GM21526 (cell line): ENCODE results near the gene RPS25.
"Not testable (repeated sequence)": the region's sequence is repeated elsewhere in the genome, so short reads cannot be mapped to it uniquely, and the experiment has no call there.

Source experiments
- ATAC-seq: cut with Tn5 transposase; IDR thresholded peaks from one replicate; pipeline ENCODE4 v1.9.1; 2021; ENCODE audit warnings: moderate library complexity; ENCODE audit not compliant: unreplicated experiment, low FRiP score

The RPS25 gene

DNA sequence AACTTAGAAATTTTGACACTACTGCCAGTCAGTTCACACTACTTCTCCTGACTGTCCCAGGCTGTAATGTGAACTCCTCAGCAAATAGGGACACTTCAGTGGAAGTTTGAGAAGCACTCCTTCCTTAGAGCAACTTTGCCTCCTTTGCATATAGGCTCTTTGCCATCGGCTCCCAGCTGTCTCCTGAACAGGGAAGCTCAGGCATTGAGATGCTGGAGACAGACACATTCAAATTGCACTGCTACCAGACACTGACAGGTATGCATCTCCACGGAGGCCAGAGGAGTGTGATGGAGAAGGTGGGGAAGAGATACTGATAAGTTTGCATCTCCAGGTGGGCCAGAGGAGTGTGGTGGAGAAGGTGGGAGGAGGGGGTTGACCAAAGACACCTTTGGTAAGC is 1.9 kb upstream of the RPS25 start:
- ATAC-seq, result no peak

DNA sequence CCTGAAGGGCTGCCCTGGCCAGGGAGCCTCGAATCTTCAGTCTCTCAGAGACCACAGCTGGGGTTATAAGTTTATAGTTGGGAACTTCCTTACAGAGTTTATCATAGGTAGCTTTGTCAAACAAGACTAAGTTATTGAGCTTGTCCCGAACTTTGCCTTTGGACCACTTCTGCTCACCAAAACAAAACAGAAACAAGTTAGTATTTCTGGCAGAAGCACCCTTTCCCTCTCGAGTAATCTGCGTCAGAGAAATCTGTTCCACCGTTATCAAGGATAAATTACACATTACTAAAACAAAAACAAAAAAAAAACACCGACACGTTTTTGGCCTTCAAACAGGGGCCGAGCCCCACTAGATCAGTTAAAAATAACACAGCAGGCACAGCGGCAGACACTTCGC is 766 bp downstream of the RPS25 start:
- not testable (repeated sequence) for ATAC-seq

DNA sequence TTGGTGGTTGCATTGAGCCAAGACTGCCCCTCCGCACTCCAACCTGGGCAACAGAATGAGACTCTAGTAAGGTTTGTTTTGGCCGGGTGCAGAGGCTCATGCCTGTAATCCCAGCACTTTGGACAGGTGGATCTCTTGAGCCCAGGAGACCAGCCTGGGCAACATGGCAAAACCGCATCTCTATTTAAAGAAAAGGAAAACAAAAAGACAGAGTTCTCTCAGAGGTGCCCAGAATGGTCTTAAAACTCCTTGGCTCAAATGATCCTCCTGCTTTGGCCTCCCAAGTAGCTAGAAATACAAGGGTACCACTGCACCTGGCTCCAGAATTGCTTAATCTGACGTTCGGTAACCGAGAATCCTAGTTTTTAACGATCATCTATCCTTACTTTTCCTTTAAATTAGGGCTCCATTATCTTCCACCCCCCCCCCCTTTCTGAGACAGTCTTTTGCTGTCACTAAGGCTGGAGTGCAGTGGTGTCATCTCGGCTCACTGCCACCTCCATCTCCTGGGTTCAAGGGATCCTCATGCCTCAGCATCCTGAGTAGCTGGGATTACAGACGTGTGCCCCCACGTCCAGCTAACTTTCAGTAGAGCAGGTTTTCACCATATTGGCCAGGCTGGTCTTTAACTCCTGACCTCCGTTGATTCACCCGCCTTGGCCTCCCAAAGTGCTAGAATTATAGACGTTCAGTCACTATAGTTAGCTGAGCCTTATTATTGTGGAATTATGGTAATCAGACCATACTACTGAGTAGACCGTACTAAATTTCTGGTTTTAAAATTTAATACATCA is 1.7 kb downstream of the RPS25 start:
- no peak for ATAC-seq

DNA sequence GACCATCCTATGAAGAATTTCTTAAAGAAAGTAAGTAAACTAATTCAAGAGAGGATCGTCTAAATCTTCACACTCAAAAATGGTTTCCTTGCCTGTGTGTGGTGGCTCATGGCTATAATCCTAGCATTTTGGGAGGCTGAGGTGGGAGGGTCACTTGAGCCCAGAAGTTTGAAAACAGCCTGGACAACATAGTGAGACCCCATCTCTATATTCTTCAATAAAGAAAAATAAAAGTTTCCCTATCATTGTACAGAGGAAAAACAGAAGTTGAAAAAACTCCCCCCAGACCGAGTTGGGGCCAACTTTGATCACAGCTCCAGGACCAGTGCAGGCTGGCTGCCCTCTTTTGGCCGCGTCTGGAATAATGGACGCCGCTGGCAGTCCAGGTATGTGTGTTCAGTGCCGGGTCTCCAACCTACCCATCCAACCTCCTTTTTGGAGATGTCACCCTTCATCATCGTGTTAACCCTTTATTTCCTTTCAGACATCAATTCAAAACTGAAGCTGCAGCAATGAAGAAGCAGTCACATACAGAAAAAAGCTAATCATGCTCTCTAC is 3.0 kb downstream of the RPS25 start:
- ATAC-seq, result no peak

DNA sequence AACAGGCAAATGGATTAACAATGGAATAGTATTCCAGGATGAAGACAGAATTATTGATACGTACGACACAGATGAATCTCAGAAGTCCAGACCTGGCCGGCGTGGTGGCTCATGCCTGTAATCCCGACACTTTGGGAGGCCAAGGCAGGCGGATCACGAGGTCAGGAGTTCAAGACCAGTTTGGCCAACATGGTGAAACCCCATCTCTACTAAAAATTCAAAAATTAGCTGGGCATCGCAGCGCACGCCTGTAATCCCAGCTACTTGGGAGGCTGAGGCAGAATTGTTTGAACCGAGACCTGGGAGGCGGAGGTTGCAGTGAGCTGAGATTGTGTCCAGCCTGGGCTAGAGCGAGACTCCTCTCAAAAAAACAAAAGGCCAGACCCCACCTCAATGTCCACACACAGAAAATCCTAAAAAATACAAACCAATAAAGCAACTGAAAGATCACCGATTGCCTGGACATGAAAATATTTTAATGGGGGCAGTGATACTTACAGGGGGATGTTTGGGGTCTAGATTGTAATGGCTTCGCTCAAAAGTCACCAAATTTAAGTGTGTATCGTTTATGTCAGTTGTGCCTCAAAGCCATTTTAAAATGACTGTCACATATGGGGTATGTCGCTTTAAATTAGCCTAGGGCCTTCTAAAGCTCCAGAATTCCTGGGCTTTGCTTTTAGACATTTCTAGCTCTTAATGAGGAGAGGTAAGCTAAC is 3.8 kb downstream of the RPS25 start:
- ATAC-seq, result no peak

DNA sequence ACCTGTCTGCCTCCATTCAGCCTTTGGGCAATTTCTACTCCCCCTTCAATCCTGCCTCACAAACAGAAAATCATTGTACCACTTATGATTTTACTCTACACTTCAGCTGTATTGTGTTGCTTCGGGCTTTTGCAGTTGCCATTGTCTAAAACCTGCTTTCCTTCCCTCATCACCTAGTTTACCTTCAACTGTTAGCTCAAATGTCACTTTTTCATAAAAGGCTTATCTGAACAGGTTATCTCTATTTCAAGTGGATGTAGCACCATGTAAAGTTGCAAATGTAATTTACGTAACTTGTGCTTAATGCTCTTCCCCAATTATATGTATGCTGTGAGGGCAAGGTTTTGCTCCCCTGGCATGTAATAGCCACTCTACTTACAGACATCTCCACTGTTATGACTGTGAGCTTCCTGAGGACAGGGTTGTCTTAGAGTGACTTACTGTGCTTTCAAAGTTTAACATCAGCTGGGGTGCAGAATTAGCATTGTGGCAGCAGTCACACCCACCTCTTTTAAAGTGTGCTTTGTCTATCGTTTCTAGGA is 5.4 kb downstream of the RPS25 start:
- ATAC-seq, result no peak

DNA sequence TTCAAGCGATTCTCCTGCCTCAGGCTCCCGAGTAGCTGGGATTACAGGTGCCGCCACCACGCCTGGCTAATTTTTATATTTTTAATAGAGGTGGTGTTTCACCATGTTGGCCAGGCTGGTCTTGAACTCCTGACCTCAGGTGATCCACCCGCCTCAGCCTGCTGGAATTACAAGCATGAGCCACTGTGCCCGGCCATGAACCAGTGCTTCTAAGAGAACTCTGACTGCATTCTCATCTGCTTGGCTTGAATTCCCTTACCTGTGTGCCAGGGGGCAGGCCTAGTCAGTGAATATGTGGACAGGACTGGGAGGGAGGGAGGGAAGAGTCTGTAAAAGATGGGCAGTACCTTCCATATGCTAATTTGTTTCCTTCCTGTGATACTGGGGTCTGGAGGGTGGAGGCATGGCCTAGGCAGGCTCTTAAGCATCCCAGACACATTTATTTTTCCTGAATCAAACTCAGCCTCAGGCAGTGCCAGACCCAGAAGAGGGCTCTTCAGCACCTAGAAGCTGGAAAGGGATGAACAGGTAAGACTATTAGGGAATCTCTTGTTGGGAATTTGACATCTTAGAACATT is 6.6 kb downstream of the RPS25 start:
- ATAC-seq, result no peak

DNA sequence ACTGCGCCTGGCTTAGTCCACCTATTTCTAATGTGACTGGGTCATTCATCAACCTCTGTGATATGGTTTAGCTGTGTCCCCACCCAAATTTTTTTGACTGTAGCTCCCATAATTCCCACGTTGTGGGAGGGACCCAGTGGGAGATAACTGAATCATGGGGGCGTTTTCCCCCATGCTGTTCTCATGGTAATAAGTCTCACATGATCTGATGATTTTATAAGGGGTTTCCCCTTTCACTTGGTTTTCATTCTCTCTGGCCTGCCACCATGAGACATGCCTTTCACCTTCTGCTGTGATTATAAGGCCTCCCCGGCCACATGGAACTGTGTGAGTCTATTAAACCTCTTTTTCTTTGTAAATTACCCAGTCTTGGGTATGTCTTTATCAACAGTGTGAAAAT is 11.5 kb downstream of the RPS25 start:
- no peak for ATAC-seq

DNA sequence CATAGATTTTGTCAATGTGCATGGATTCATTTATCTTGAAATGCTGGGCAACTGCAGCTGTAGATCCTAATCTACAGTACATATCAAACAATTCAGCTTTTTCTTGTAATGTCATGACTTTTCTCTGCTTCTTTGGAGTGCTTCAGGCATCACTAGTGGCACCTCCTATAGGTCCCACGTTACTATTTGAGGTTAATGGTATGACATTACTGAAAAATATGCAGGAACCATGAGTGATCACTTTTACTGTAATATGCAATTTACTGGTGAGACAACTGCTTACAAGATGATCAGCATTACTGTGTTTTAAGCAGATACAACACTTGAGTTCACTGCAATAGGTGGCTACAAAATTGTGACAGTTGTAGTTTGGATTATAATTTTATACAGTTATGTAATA is 17.2 kb downstream of the RPS25 start:
- ATAC-seq, result no peak

DNA sequence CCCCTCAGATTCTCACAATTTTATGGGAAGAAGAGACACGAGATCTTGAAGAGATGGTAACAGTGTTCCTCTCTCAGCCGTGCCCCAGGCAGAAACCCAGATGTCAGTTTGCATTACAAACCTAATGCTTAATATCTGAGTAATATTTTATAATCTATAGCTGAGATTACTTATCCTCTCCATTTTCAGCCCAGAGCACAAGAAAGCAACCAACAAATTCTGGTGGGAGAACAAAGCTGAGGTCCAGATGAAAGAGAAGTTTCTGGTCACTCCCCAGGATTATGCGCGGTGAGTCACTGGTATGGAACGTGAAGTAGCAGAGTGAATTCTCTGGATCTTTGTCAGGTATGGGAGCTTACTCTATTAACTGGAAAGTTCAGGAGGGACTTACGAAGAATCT is 19.3 kb downstream of the RPS25 start:
- ATAC-seq, result no peak

DNA sequence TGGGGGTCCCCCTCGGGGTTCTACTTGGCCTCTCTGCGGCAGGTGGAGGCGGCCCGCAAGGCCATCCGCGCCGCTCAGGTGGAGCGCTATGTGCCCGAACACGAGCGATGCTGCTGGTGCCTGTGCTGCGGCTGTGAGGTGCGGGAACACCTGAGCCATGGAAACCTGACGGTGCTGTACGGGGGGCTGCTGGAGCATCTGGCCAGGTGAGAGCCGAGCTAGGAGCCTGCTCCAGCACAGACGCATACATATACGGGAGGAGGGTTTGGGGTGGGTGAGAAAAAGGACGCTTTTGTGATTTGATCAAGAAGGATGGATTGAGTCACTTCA is 19.8 kb downstream of the RPS25 start:
- no peak for ATAC-seq

DNA sequence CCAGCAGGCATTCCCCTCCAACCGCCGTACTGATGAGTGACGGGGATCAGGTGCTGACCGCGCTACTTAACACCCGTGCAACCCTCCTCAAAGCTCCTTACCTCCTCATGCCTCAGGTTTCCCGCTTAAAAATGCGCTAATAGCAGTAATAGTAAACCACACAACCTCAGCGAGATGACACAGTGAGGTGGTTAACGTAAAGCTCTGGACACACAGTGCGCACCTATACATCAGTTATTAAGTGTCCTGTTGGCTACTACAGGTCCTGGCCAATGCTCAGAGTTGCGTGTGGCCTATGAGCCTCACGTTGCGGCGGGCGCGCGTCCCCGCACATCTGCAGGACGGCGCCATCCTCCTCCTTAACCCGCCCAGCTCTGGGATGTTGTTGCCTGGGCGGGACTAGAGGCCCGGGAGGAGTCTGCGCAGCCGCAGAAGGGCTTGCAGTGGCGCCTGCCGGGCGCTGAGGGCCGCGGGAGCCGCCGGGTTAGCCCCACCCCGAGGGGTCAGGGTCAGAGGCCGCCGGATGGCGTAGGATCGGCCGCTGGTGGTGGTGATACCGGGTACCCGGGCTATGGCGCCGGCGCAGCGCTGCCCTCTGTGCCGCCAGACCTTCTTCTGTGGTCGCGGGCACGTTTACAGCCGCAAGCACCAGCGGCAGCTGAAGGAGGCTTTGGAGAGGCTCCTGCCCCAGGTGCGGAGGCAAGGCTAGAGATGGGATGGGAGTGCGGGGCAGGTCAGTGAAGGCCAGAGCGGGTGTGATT is 20.3 kb downstream of the RPS25 start, which contains the start of gene CENATAC:
TSS of gene CENATAC (plus strand) at position 512 of the 761 bp plus-strand sequence. CDS start at position 572, 60 bp downstream.
- peak; percentile 81 for ATAC-seq

DNA sequence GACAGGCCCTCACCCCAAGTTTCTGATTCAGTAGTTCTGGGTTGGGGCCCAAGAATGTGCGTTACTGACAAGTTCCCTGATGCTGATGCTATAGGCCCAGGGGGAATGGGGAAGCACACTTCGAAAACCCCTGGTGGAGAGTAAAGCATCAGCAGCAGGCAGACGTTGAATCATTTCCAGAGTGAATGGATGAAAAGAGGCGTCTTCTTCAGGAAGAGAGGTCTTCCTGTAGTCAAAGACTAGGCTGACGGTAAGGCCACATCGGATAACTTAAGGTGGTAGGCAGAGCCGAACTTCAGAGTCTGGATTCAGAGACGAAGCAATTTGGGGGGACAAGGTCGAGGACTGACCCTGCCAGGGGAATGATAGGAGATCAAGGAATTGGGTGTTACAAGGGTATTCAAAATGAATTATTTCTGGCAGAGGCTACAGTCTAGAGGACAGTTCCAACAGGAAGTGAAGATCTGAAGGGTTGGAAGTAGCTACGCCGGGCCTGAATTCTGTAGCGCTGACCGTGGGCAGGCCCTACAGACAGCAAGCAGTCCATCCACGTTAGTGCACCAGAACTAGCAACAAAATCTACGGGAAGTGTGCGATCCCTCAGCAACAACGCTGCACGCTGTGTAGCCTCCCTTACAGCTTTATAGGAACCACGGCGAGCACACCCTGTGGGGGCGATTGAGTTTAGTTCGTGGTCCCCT is 21.1 kb downstream of the RPS25 start:
- peak; percentile 21 for ATAC-seq

DNA sequence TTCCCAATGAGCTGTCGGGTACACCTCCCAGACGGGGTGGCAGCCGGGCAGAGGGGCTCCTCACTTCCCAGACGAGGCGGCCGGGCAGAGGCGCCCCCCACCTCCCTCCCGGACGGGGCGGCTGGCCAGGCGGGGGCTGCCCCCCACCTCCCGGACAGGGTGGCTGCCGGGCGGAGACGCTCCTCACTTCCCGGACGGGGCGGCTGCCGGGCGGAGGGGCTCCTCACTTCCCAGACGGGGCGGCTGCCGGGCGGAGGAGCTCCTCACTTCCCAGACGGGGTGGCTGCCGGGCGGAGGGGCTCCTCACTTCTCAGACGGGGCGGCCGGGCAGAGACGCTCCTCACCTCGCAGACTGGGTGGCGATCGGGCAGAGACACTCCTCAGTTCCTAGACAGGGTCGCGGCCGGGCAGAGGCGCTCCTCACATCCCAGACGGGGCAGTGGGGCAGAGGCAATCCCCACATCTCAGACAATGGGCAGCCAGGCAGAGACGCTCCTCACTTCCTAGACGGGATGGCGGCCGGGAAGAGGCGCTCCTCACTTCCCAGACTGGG is 26.6 kb downstream of the RPS25 start:
- not testable (repeated sequence) for ATAC-seq

DNA sequence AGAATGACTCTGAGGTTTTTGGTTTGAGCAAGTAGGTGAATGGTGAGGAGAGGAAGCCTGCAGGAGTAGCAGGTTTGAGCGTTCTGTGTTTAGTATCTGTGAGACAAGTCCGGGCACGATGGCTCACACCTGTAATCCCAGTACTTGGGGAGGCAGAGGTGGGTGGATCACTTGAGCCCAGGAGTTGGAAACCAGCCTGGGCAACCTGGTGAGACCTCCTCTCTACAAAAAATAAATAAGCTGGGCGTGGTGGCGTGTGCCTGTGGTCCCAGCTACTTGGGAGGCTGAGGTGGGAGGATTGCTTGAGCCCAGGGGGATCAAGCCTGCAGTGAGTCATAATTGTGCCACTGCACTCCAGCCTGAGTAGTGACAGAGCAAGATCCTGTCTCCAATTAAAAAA is 29.9 kb downstream of the RPS25 start:
- ATAC-seq, result no peak

DNA sequence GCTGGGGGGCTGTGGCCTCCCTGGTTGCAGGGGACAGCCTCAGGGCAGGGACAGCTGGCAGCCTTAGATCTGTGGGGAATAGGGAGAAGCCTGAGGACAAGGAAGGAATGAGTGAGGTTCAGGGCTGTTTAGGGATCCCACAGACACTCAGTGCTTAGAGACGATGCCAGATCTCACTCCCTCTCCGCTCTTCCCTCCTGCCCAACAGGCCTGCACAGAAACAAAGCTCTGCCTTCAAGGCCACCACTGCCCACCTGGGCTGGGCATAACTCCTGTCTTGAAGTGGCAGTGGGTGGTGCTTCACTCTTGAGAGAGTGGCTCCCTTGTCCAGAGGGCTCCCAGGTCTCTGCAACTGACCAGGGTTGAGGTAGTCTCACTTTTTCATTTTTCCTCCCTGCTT is 33.3 kb downstream of the RPS25 start:
- ATAC-seq, result no peak

DNA sequence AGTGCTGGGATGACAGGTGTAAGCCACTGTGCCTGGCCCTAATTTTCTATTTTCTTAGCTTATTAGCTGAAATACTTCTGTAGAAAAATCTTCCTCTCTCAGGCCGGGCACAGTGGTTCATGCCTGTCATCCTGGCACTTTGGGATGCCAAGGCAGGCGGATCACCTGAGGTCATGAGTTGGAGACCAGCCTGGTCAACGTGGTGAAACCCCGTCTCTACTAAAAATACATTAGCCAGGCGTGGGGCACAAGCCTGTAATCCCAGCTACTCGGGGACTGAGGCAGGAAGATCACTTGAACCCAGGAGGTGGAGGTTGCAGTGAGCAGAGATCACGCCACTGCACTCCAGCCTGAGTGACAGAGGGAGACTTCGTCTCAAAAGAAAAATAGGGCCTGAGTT is 33.8 kb downstream of the RPS25 start:
- ATAC-seq, result not testable (repeated sequence)

DNA sequence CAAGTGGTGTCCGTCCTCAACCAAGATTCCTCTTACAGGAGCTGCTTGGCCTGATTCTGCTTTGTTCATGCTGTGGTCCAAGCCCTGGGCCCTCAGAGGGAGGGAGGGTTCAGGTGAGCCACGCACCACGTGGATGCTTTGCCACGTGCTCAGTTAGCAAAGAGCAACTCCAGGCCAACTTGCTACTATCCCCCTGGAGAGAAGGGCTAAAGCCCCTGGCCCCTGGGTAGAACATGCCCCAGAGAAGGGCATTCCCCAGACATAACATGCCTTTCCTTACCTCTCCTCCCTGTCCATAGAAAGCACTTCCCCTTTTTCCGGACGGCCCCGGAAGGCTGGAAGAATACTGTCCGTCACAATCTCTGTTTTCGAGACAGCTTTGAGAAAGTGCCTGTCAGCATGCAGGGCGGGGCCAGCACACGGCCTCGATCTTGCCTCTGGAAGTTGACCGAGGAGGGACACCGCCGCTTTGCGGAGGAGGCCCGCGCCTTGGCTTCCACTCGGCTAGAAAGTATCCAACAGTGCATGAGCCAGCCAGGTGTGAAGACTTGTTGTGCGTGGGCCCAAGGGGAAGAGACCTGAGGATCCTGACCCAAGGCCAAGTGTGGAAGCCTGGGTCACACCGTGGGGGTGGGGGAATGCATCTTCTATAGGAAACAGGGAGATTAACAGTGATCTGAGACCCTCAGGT is 37.8 kb downstream of the RPS25 start:
- no peak for ATAC-seq

DNA sequence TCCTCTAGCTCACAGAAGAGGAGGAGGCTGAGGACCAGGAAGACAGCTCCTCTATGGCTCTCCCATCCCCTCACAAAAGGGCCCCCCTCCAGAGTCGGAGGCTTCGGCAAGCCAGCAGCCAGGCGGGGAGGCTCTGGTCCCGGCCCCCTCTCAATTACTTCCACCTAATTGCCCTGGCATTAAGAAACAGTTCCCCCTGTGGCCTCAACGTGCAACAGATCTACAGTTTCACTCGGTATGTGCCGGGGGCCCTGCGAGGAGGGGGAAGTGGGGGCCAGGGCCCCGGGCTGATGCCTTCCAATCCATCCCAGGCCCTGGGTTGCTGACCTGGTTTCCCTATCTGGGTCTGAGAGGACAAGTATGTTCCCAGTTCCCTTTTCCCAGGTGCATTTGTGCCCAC is 38.7 kb downstream of the RPS25 start:
- ATAC-seq, result no peak
